GM12873 (cell line): ENCODE results near the gene NBEAL1.

Experiments
- TF ChIP-seq, protein P1 (sequence below): IDR thresholded peaks from 2 replicates; pipeline ENCODE4 v1.5.1; 2012; ENCODE audit warnings: low read depth, mild to moderate bottlenecking, moderate library complexity, low read length, control low read depth; ENCODE audit not compliant: insufficient read depth; ENCODE audit errors: missing control alignments

The NBEAL1 gene

DNA sequence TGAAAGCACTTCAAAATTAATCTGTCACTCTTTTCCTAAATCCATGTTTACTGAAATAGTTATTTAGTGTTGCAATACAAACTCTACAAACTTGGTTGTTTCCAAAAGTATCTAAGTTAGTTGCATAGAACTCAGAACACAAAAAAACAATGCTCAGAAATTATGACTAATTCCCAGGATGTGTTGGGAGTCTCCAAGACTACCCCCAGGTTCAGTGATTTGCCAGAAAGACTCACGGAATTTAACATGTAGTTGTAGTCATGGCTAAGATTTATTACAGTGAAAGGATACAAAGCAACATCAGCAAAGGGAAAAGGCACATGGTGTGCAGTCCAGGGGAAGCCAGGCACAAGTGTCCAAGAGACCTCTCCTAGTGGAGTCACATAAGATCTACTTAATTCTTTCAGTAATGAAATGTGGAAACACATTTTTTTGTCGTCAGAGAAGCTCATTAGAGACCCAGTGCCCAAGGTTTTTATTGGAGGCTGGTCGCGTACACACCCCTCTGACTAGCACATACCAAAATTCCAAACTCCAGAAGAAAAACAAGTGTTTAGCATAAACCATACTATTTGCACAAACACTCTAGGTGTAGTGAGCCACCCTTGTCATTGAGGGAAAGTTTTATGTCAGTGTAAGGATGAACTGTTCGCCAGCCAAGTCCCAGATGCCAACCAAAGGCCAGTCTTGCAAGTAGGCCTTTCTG is 180.8 kb downstream of the NBEAL1 start:
- TF ChIP-seq, protein P1, sequence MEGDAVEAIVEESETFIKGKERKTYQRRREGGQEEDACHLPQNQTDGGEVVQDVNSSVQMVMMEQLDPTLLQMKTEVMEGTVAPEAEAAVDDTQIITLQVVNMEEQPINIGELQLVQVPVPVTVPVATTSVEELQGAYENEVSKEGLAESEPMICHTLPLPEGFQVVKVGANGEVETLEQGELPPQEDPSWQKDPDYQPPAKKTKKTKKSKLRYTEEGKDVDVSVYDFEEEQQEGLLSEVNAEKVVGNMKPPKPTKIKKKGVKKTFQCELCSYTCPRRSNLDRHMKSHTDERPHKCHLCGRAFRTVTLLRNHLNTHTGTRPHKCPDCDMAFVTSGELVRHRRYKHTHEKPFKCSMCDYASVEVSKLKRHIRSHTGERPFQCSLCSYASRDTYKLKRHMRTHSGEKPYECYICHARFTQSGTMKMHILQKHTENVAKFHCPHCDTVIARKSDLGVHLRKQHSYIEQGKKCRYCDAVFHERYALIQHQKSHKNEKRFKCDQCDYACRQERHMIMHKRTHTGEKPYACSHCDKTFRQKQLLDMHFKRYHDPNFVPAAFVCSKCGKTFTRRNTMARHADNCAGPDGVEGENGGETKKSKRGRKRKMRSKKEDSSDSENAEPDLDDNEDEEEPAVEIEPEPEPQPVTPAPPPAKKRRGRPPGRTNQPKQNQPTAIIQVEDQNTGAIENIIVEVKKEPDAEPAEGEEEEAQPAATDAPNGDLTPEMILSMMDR, result no peak

DNA sequence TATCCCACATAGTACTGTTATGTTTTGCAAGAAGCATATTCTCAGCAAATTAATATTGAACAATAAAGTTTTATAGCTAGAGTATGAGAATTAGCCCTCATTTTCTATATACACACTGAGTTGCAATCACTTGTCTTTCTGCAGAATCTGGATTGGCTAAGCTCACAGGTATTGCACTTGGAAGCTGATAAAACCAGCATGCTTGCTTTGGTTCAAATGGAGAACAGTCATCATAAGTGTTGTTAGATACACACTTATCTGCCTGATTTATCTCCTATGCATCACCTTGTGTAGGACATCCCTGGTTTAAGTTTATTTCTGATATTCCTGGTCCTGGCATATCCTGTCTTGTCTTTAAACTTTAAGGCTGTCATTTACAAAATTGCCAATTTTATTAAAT is 186.2 kb downstream of the NBEAL1 start:
- TF ChIP-seq, protein P1, result no peak

GRCh38 chr2:203201426-203201825 is 186.8 kb downstream of the NBEAL1 start:
- TF ChIP-seq, protein P1, result no peak

DNA sequence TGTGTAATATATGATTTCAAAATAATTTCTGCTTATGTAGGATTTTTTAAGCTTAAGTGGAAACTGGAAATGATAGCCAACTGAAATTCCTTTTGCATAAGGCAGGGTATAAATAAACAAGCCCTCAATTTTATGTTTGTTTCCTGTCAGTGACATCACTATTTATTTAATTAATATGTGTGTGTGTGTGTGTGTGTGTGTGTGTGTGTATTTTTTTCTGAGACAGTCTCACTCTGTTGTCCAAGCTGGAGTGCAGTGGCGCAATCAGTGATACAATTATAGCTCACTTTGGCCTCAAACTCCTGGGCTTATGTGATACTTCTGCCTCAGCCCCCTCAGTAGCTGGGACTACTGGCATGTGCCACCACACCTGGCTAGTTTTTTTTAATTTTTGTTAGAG is 194.9 kb downstream of the NBEAL1 start:
- TF ChIP-seq, protein P1, result no peak

GRCh38 chr2:203225423-203226039 is 210.9 kb downstream of the NBEAL1 start:
- TF ChIP-seq, protein P1, result peak; percentile 84

- TF ChIP-seq, protein P1, result no peak
These were observed 222.9 kb downstream of the NBEAL1 start for GRCh38 chr2:203237346-203238238.

DNA sequence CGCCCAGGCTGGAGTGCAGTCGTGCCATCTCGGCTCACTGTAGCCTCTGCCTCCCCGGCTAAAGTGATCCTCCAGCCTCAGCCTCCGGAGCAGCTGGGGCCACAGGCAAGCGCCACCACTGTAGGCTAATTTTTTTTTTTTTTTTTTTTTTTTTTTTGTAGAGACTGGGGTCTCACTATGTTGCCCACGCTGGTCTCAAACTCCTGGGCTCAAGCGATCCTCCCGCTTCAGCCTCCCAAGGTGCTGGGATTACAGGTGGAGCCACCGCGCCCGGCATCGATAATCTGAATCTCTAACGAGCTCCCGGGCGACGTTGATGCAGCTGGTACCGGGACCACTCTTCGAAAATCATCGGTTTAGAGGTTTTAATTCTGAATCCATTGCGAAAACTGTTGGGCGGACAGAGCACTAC is 223.6 kb downstream of the NBEAL1 start:
- TF ChIP-seq, protein P1, result no peak
